SK-N-DZ (cell line): ENCODE data around the gene EPG5.
A peak's percentile ranks its signal among the peaks of the same experiment; 100 is the strongest.
"Not testable (repeated sequence)": the region's sequence is repeated elsewhere in the genome, so short reads cannot be mapped to it uniquely, and the experiment has no call there.

Experiments used
- DNase-seq: peaks from one replicate; pipeline ENCODE4 v3.0.0-alpha.2; 2015; ENCODE audit warnings: low spot score

EPG5 gene

DNA sequence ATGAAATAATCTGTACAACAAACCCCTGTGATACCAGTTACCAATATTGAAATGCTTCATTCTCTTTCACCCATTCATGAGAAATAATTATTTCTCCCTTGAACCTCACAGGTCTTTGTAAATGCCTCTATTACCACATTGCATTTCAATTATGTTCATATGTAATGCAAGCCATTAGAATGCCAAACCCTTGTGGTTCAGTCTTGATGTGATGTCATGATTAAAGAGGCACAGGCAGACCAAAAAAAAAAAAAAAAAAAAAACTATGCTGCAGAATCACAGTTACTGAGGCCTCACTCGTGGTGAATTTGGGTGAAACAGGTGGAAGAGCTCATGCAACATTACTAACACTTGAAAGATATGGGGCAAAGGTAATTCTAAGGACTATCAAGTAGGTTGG lies 9.4 kb upstream of the EPG5 start:
- no peak for DNase-seq

DNA sequence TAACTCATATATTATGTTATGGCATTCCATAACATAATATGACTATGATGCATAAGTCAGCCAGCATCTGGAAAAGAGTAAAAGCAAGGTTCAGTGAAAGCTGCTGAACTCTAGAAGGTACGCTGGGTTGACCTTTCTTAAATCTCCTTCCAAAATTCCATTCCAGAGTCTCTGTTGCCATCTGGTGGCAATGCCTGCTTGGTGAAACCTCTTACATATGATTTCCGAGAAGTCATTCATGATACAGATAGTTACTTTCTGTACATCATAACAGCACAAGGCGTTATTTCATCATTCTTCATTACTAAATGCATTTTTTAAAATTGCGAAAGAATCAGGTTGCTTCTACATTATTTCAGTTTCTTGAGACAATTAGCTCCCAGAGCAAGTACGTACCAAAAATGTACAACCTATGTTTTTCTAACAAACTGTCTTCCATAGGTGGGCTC lies 7.0 kb upstream of the EPG5 start:
- peak; percentile 60 for DNase-seq

DNA sequence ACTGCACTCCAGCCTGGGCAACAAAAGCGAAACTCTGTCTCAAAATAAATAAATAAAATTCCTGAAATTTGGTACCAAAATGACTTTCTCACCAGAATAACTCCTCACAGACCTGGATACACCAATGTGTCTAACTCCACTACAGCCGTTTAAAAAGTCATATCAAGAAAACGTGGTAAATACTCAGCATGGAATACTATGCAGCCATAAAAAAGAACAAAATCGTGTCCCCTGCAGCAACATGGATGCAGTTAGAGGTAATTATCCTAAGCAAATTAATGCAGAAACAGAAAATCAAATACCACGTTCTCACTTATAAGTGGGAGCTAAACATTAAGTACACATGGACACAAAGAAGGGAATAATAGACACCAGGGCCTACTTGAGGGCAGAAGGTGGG lies 2.2 kb downstream of the EPG5 start:
- not testable (repeated sequence) for DNase-seq

DNA sequence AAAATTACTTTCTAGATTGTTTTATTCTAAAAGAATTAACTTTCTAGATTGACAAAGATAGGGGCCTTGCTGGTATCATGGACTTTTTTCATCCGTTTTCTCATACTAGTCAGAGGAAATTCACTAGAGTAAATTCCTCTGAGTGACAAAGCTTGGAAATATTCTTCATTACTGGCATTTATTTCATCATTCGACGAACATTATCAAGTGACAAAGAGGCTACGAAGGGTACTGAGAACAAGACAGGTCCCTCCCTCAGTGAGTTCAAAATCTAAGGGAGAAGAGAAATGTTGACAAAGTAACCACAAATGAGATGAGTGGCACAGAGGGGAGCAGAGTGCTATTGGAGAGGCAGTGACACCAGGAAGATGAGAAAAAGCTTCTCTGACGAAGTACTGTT lies 4.3 kb downstream of the EPG5 start:
- DNase-seq: no peak

DNA sequence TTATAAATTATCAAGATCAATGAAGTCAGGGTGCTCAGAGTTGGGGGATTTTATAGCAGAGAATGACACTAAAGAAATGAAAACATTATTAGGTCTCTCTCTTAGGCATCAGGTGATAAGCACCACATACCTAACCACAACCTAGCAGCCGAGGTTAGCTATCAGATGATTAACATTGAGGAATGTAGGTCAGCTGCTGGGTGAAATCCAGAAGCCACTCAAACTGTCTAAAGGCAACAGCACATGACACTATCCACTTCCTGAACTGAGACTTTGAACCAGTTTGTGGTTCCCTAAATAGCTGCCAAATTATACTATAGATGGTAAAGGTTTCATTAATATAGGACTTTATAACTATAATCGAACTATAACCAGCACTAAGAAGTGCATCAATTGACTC lies 4.7 kb downstream of the EPG5 start:
- no peak for DNase-seq

DNA sequence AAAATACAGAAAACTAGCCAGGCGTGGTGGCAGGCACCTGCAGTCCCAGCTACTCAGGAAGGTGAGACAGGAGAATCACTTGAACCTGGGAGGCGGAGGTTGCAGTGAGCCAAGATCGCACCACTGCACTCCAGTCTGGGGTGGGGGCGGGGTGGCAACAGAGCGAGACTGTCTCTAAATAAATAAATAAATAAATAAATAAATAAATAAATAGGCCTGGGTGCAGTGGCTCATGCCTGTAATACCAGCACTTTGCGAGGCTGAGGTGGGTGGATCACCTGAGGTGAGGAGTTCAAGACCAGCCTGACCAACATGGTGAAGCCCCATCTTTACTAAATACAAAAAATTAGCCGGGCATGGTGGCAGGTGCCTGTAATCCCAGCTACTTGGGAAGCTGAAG lies 7.6 kb downstream of the EPG5 start:
- DNase-seq: not testable (repeated sequence)

DNA sequence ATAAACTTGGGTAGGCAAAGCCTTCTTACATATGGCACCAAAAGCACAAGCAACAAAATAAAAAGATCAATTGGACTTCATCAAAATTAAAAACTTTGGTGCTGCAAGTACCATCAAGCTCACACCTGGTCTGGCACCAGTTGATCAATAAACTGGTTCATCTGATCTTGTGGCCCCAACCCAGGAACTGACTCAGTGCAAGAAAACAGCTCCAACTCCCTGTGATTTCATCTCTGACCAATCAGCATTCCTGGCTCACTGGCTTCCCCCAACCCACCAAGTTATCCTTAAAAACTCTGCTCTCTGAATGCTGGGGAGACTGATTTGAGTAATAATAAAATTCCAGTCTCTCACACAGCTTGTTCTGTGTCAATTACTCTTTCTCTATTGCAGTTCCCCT lies 8.4 kb downstream of the EPG5 start:
- no peak for DNase-seq

DNA sequence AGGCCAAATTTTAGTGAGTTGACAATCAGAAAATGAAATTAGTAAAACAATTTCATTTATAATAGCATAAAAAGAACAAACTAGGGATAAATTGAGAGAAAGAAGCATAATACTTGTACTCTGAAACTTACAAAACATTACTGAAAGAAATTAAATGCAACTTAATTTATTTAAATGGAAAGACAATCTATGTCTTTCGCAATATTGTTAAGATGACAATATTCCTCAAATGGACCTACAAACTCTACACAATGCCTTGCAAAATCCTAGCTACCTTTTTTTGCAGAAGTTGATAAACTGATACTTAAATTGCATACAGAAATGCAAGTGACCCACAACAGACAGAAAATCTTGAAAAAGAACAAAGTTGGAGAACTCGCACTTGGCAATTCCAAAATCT lies 9.1 kb downstream of the EPG5 start:
- DNase-seq: no peak

DNA sequence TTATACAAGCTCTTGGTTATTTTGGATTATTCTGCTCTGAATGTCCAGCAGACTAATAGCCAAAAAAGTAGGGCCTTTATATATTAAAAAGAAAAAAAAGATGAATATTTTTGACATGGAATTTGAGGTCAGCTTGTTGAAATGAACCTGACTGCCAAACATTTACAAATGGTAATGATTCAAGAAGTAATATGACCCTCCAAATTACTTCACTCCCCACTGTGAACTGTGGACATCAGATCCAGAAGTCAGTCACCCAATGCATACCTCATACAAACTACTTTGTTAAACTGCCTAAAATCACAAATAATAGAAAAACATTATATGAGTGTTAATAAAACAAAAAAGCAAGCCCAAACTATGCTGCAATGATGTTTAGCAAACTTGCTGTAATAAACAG lies 10.0 kb downstream of the EPG5 start:
- no peak for DNase-seq

DNA sequence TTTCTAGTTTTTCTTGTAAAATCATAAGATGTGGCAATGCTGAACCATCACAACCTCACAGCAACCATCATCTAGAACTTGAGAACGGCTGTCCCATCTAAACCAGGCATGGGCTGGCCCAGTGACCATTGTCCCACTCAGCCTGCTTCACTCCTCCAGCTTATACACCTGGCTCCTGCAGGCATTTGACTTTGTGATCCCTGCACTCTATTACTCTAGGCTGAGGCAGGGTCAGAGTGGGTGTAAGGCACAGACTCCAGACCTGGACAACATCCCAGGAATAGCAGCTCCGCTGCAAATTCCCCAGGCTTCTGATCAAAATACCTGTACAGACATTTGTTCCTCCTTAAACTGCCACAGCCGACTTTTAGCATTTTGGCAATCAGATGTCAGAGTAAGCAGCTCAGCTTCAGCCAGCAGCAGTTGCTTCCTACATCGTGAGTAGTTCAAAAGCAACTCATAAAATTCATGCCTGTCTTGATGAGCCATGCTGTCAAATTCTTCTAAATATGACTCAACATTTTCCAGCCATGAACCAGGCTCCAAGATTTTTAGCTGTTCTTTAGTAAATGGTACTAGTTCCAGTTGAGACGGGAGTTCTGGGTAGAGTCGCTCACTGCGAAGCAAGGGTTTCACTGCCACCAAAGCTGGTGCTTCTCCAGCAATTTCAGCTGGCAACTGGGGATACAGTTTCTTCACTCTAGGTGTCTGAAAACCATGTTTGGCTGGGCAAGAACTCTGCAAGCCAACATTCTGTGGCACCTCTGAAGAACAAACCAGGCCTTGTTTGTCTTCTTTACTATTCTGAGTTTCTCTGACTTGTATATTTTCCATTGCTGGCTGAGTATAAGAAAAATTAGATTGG lies 12.8 kb downstream of the EPG5 start:
- DNase-seq: no peak

DNA sequence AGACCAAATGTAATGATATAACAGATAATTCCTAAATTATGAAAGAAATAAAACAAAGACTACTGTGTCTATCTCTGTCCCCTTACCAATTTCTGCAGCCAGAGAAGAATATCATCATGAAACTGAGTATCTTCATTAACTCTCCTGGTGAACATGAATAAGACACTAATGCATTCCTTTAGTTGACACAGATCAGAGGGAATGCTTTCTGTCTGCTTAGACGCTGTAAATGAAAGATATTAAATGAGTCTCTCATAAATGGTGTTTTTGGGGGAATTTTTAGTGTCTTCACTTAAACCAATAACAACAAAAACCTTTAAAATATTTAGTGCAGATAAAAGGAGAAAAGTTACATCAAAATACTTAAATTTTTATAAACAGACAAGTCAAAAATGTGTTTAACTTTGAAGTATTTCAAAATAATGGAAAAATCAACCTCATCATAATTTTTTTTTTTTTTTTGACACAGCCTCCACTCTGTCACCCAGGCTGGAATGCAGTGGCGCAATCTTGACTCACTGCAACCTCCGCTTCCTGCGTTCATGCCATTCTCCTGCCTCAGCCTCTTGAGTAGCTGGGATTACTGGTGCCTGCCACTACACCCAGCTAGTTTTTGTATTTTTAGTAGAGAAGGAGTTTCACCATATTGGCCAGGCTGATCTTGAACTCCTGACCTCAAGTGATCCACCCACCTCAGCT lies 16.0 kb downstream of the EPG5 start:
- no peak for DNase-seq

DNA sequence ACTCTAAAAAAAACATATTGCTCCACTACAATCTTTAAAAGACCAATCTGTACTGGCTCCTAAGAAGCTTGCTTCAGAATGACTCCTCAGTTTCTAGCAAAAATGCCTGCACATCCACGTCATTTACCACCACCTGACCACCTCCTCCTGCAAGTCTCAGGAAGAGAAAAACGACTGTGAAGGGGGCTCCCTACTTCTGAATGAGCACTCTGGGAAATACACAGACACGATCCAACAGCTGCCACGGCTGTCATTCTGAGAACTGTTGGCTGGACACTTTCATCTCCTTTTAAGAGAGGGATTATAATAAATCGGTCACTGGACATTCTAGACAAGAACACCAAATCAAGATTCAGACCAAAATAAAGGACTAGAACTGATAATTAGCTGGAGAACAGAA lies 21.5 kb downstream of the EPG5 start:
- no peak for DNase-seq

DNA sequence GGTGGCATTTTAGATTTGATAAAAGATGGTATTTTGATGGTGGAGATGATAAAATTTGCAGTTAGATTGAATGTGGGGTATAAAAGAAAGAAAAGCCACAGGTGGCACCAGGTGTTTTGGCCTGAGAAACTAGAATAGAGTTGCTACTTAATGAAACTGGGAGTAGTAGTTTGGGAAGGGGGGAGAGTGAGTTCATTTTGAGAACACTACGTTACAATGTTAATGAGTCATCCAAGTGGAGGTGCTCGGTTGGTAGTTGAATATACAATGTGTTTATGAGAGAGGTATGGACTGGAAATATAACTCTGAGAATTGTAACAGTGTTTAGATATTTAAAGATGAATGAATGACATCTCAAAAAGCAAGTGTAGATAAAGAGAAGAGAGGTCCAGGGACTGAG lies 26.4 kb downstream of the EPG5 start:
- no peak for DNase-seq

DNA sequence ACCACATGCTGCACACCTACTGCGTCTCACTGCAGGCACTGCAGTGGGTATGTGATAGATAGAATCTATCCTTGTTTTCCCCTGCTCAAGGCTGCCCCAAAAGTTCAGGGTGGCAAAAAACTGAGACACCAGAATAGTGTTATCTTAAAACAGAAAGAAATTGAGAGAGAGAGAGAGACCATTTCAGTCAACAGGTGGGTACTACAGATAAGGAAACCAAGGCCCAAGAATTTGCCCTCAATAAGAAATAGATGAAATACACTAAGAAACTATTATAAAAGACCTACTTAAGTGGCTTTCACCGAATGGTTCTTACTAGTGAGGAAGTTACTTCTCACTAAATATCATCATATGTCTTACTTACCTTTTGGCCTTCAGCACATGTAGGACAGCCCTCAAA lies 27.9 kb downstream of the EPG5 start:
- DNase-seq: no peak

DNA sequence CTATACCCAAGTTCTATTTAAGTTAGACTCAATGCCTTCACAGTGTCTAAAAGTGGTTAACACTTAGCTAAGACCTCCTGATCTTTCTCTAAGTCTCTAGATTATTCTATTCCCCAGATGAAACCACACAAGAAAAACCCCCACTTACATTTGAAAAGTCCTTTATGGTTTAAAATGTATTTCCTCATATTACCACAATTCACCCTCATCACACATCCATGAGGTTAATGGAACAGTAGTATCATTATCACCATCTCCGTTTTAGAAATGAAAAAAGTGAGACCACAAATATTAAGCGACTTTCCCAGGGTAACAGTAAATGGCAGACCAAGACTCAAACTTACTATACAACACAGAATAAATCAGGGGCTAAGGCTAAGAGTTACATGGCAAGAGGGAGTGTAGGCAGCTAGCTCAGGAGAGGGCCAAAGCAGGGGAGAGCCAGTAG lies 28.6 kb downstream of the EPG5 start:
- DNase-seq: no peak

DNA sequence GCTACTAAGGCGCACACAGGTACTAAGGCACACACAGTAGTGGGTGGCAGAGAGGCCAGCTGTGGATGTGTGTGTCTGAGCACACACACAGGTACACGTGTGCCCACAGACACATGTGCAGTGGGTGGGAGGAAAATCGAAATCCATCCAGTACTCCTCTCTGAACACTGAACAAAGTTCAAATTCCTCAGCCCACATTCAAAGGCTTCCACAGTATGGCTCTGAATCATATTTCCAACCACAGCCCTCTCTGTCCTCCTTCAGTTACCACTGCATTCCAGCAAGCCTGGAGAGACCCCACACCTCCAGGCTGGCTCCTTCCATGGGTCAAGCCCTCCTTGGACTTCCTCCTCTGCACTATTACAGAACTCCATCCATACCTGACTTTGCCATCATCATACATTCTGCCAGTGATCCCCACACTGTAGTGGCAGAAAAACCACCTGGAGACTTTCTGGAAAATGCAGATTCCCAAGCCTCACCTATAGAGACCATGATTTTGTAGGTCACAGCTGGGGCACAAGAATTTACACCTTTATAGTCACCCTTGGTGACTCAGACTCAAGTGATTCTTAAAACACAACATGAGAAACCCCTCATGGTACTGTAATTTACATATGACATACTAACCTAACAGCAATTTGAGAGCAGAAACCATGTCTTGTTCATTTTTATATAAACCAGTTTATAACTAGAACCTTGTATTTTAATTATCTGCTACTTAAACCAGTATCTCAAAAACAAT lies 31.4 kb downstream of the EPG5 start:
- no peak for DNase-seq

DNA sequence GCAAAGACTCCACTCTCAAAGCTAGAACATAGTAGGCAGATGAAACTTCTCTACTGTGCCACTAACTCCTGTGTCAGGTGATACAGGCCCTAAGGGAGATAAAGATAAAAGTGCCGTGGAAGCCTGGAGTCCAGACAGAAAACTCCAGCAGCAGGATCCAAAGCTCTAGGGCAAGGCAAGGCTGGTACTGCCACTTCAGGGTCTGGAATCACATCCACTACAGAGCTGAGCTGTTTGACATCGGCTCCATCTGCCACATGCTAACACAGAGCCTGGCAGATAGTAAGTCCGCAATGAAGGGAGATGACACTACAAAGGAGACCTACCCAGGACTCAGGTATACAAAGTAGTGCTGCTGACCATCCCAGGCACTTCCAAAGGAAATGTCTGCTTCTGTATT lies 34.4 kb downstream of the EPG5 start:
- DNase-seq: no peak

DNA sequence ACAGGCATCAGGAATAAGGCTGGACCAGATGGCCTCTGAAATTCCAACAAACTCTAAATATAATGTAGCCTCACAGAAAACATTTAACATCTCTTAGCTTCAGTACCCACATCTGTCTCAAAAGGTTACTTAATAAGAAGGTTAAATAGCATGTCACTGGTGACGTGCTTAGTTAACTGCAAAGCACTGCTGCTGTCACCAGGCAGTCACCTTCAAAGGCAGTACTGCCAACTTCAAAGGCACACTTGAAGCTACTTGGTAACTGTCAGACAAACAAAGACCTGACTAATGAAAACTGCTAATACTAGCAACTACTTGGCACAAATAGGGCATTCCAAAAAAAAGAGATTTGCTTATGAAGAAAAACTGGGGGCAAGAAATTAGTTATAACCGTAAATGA lies 36.2 kb downstream of the EPG5 start:
- no peak for DNase-seq

DNA sequence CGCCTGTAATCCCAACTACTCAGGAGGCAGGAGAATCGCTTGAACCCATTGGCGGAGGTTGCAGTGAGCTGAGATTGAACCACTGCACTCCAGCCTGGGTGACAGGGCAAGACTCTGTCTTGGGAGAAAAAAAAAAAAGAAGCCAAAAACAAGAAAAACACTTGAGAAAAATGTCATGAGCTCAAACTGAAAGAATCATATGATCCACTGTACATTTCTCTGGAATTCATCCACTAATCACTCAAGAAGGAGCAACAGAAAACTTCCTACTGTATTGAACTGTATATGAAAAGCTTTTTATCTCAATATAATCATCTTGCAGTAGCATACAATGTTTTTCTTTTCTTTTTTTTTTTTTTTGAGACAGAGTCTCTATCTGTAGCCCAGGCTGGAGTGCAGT lies 40.4 kb downstream of the EPG5 start:
- no peak for DNase-seq

DNA sequence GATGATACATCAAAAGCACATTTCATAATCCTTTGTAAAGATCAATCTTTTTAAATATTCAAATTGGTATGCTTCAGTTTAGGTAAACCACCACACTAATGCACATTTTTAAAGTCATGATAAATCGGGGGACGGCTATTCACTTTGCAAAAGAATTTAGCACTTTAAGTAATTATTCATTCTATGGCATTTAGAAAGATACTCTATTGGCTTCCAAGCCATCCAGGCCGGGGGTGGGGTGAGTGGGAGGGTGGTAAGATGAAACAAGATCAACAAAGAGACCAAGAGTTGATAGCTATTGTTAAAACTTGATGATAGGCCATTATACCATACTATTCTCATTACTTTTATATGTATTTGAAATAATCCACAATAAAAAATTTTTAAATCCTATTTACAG lies 41.0 kb downstream of the EPG5 start:
- no peak for DNase-seq

DNA sequence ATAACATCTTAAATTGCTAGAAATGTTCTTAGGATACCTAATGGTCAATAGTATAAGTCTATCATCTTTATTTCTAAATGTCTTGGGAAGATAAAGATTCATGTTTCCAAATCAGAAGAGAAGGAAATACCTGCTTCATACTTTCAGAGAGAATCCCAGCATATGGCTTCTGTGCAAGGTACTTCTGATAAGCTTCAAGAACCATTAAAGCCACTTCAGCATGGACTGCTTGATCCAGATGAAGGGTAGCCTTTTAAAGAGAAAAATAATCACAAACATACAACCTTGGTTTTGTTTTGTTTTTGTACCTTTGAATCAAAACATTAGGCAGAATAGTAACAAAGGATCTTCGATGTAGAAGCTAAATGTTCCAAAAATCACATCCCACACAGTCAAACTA lies 44.0 kb downstream of the EPG5 start:
- DNase-seq: no peak

DNA sequence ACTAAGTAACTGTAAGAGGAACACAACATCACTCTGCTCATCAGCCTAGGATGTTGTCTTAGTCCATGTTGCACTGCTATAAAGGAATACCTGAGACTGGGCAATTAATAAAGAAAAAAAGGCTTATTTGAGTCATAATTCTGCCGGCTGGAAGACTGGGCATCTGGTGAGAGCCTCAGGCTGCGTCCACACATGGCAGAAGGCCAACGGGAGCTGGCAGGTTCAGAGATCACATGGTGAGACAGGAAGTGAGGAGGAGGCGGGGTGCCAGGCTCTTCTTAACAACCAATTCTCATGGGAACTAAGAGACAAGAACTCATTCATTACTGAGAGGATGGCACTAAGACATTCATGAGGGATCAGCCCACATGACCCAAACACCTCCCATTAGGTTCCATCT lies 46.8 kb downstream of the EPG5 start:
- no peak for DNase-seq
